Fibroblast of mammary gland (primary cell): Measurements from ENCODE around the gene TMEM200B.
"Not testable (repeated sequence)": the region's sequence is repeated elsewhere in the genome, so short reads cannot be mapped to it uniquely, and the experiment has no call there.

ENCODE experiments used
- DNase-seq: peaks from one replicate; pipeline ENCODE4 v3.0.0-alpha.2; 2010; ENCODE audit warnings: low read depth
- H3K4me3 ChIP-seq: 2 replicates; pipeline ENCODE4 v1.5.1; 2011; ENCODE audit warnings: low read depth, mild to moderate bottlenecking, low read length, moderate library complexity; ENCODE audit not compliant: control insufficient read depth
- TF ChIP-seq, protein P1 (sequence below): conservative IDR thresholded peaks from 2 replicates; pipeline ENCODE4 v1.5.1; 2011; ENCODE audit warnings: low read depth, low read length, inconsistent platforms; ENCODE audit not compliant: control insufficient read depth, insufficient read depth

TMEM200B gene

DNA sequence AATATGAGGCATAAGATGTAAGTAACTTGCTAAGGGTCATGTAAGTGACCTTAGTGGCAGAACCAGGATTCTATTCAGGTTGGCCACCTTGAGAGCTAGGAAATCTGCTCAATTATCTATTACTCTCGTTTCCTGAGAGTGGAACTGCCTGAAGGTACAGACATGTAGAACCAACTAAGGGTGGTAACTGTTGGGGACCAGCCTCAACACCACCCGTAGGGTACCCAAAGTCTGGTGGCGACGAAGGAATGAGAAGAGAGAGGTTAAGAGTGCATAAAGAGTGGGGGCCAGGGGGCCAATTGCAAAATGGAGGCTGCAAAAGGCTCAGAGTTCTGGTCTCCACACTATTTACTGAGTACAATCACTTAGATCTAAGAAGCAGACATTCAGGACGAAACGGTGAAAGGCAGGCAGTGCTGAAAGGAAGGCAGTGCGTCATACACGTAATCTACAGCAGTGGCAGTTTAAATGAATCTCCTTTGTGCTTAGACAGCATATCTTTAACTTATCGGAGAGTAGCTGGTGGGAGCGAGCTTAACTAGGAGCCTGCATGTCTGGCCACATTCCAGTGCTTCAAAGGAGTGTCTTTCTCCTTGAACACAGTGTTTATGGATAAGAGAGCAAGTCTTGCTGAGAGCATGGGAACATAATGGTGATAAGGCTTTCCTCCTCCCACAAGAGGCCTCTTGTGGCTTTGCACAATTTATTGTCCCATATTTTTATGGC is 33.0 kb upstream of the TMEM200B start:
- TF ChIP-seq, protein P1, sequence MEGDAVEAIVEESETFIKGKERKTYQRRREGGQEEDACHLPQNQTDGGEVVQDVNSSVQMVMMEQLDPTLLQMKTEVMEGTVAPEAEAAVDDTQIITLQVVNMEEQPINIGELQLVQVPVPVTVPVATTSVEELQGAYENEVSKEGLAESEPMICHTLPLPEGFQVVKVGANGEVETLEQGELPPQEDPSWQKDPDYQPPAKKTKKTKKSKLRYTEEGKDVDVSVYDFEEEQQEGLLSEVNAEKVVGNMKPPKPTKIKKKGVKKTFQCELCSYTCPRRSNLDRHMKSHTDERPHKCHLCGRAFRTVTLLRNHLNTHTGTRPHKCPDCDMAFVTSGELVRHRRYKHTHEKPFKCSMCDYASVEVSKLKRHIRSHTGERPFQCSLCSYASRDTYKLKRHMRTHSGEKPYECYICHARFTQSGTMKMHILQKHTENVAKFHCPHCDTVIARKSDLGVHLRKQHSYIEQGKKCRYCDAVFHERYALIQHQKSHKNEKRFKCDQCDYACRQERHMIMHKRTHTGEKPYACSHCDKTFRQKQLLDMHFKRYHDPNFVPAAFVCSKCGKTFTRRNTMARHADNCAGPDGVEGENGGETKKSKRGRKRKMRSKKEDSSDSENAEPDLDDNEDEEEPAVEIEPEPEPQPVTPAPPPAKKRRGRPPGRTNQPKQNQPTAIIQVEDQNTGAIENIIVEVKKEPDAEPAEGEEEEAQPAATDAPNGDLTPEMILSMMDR, result no peak
- no peak overlapping the region for H3K4me3 ChIP-seq
- no peak for DNase-seq

DNA sequence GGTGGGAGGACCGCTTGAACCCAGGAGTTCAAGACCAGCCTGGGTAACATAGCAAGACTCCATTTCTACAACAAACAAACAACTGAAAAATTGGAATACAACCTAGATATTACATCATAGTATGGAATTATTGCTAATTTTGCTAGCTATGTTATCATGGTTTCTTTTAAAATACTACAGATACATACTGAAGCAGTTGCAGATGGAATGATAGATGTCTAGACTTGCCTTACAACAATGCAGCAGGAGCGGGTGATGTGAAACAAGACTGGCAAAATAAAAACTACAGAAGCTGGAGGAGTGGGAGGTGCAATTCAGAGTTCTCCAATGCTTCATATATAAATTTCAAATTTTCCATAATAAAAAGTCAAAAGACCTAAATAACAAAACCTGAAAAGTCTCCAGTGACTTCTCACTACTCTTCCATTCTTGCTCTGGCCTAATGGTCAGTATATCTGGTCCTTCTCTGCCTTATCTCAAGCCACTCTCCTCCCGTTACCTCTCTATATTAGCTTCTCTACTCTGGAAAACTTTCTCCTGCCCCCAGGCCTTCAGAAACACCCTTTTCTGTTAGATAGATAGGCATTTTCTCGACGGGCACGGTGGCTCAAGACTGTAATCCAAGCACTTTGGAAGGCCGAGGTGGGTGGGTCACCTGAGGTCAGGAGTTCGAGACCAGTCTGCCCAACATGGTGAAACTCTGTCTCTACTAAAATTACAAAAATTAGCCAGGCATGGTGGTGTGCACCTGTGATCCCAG is 28.5 kb upstream of the TMEM200B start:
- no peak for DNase-seq
- no peak overlapping the region for H3K4me3 ChIP-seq
- TF ChIP-seq, protein P1, result no peak

DNA sequence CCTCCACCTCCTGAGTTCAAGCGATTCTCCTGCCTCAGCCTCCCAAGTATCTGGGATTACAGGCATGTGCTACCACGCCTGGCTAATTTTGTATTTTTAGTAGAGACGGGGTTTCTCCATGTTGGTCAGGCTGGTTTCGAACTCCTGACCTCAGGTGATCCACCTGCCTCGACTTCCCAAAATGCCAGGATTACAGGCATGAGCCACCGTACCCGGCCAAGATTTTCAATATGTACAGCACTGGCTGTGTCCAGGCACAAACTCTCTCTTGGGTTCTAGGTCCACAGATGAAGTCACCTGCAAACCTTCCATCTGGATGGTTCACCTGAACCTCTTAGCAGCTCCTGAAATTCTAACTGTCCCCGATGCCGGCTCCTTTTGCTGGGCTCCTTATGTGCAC is 26.6 kb upstream of the TMEM200B start:
- DNase-seq, H3K4me3 ChIP-seq: not testable (repeated sequence)

DNA sequence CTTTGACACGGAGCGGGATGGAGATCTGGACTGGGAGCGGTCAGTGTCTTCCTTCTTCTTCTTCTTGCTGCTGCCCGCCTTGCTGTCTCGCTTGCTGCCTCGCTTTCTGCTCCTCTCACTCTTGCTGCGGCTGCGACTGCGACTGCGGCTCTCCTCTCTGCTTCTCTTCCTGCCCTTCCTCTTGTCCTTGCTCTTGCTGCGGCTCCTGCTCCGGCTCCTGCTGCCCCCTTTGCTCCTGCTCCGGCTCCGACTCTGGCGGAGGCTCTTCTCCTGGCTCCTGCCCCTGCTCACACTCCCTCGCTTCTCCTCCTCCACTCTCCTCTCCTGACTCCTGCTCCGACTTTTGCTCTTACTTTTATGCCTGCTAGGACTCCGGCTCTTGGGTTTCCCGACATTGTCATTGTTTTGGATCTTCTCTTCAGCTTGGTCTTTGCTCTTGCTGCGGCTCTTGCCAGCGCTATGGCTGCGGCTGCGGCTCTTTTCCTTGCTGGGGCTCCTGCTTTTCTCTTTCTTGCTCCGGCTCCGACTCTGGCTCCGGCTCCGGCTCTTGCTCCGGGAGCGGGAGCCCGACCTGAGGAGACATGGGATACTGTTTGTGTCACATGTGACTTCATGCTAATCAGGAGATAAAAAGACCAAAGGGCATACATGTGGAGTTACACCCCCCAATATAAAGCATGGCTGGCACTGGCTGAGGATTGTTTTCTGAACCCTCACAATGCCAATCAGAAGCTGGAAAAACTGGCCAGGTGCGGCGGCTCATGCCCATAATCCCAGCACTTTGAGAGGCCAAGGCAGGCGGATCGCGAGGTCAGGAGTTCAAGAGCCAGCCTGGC is 25.2 kb upstream of the TMEM200B start:
- TF ChIP-seq, protein P1, result no peak
- no peak overlapping the region for H3K4me3 ChIP-seq
- peak; percentile 16 for DNase-seq

DNA sequence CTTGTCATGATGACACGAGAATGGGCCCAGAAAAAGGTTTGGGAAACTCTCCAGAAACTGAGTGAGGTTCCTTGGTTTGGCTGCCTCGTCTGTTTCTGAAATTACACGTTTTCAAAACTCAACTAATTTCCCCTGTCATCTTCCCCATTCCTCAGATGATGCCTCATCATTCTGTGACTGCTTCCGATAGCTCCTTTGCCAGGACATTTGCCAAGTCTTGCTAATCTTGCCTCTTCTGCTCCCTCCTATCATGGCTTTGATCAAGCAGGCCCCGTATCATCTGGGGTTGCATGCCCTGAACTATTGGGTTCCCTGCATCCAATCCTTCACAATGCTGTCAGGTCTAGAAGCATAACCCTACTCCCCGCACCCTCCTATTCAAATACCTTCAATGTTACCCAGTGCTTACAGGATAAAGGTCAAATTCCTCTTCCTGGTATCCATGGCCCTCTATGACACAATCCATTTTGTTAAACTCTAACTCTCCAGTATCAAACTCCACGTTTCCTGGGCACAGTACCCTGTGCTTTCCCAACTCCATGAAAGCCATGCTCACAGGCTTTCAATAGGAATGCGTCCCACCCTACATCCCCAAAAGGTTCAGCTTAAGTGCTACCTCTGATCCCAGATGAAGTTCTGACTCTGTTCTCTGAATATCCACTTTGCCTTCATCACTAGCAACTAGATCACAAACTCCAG is 22.2 kb upstream of the TMEM200B start:
- no peak overlapping the region for H3K4me3 ChIP-seq
- peak; percentile 96 for DNase-seq
- TF ChIP-seq, protein P1, result no peak

DNA sequence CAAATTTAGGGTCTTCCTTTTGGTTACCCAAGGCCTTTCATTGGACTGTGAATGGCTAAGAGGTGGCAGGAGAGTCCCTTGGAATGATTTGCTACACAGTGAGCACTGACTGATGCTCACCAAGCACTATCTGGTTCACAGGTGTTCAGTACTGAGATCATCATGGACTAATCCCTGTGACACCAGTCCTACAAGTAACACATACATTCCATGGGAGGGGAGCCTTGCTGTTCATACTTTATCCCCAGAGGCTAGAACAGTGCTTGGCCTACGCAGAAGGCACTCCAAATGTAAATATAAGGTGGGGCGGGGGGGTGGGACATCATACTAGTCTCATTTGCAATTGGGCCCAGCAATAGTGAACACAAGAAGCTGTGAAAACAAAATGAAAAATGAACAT is 20.5 kb upstream of the TMEM200B start:
- DNase-seq, result no peak
- no peak overlapping the region for H3K4me3 ChIP-seq
- TF ChIP-seq, protein P1, result no peak

DNA sequence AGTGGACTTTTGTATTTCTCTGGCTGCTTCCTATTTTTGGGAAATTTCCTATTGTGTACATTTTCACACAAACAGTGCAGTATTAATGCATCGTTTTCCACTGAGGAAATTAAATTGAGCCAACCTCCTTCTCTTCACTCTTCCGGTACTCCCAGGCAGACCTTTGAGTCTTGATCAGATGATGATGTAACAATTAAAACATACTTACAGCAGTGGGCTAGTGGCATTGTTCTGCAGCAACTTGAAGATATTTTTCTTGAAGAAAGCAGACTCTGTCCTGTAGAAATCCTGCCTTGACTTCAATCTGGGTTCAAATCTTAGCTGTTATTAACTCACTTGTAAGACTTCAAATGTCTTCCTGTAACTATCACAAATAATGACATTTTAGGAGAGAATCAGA is 19.0 kb upstream of the TMEM200B start:
- DNase-seq, result no peak
- no peak overlapping the region for H3K4me3 ChIP-seq
- TF ChIP-seq, protein P1, result no peak
